Activated T-helper 9 cell treated with anti-CD3 and anti-CD28 coated beads, Interleukin-2, amount 50 U/mL, for 16 hours (primary cell): ENCODE results near the gene TYRO3.
"Not testable (repeated sequence)": the region's sequence is repeated elsewhere in the genome, so short reads cannot be mapped to it uniquely, and the experiment has no call there.

Experiments used
- DNase-seq: peaks from one replicate; pipeline ENCODE4 v3.0.0-alpha.2; 2020; ENCODE audit warnings: low read depth

The TYRO3 gene

GRCh38 chr15:41554343-41554742 lies 4.7 kb upstream of the TYRO3 start:
- no peak for DNase-seq

GRCh38 chr15:41554915-41555314 lies 4.1 kb upstream of the TYRO3 start:
- DNase-seq = no peak

GRCh38 chr15:41556677-41557076 lies 2.3 kb upstream of the TYRO3 start:
- no peak for DNase-seq

- peak; percentile 66 for DNase-seq
These were observed 1.2 kb upstream of the TYRO3 start for GRCh38 chr15:41557673-41558399.

GRCh38 chr15:41559239-41559782 lies 299 bp downstream of the TYRO3 start:
- no peak for DNase-seq

GRCh38 chr15:41560572-41560874 lies 1.5 kb downstream of the TYRO3 start:
- DNase-seq = no peak

- DNase-seq = no peak
These were observed 2.2 kb downstream of the TYRO3 start for GRCh38 chr15:41561104-41561776.

GRCh38 chr15:41561777-41562145 lies 2.7 kb downstream of the TYRO3 start:
- DNase-seq = no peak

GRCh38 chr15:41562244-41562643 lies 3.2 kb downstream of the TYRO3 start:
- DNase-seq = no peak

- DNase-seq = no peak
These were observed 3.8 kb downstream of the TYRO3 start for GRCh38 chr15:41562784-41563198.

GRCh38 chr15:41564286-41564959 lies 5.4 kb downstream of the TYRO3 start:
- DNase-seq = no peak

GRCh38 chr15:41564960-41565502 lies 6.0 kb downstream of the TYRO3 start:
- DNase-seq = no peak

GRCh38 chr15:41565702-41566101 lies 6.7 kb downstream of the TYRO3 start:
- no peak for DNase-seq

- DNase-seq = no peak
These were observed 7.3 kb downstream of the TYRO3 start for GRCh38 chr15:41566121-41566885.

GRCh38 chr15:41567261-41567660 lies 8.2 kb downstream of the TYRO3 start:
- DNase-seq = no peak

- DNase-seq = no peak
These were observed 8.8 kb downstream of the TYRO3 start for GRCh38 chr15:41567862-41568261.

- no peak for DNase-seq
These were observed 9.5 kb downstream of the TYRO3 start for GRCh38 chr15:41568350-41569017.

- not testable (repeated sequence) for DNase-seq
These were observed 10.2 kb downstream of the TYRO3 start for GRCh38 chr15:41569232-41569631.

- DNase-seq = no peak
These were observed 11.8 kb downstream of the TYRO3 start for GRCh38 chr15:41570764-41571163.

- DNase-seq = no peak
These were observed 12.9 kb downstream of the TYRO3 start for GRCh38 chr15:41571948-41572347.

GRCh38 chr15:41572866-41573265 lies 13.9 kb downstream of the TYRO3 start:
- DNase-seq = no peak

GRCh38 chr15:41573396-41573795 lies 14.4 kb downstream of the TYRO3 start:
- DNase-seq = no peak
